ENCODE data around the gene PLLP.
A peak's percentile ranks its signal among the peaks of the same experiment; 100 is the strongest.

PLLP gene

DNA sequence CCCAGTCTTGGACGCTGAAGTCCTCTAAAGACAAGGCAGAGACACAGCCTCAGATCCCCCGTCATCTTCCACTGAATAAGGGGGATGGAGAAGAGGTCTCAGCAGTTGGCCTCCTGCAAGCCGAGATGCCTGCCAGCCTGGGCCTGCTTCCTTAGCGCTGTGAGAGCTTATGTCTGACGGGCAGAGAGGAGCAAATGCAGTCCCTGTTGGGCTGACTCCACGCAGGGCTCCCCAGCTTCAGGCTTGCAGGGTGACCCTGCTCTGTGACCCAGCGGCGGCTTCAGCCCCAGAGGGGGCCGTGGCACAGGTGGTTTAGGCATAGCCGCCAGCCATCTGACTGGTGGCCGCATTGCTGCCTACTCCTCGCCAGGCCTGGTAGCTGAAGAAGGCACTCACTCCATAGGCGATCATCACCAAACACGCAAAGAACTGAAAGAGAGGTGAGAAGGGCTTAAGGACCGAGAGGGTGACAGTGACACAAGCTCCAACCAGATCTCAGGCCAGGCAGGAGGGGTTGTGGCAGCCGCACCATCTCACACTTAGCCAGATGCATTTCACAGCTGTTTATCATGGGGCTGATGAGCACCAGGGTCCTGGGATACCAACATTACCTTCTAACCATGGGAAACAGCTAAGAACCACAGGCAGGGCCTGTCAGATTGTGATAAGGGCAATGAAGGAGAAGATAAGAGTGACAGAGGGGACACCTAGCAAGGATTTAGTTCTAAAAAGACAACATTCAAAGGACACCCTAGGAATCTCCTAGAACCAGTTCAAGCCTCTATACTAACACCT is 27.7 kb downstream of the PLLP start:
- no peak for DNase-seq (ENCODE audit: low read depth in 2 of 2)

DNA sequence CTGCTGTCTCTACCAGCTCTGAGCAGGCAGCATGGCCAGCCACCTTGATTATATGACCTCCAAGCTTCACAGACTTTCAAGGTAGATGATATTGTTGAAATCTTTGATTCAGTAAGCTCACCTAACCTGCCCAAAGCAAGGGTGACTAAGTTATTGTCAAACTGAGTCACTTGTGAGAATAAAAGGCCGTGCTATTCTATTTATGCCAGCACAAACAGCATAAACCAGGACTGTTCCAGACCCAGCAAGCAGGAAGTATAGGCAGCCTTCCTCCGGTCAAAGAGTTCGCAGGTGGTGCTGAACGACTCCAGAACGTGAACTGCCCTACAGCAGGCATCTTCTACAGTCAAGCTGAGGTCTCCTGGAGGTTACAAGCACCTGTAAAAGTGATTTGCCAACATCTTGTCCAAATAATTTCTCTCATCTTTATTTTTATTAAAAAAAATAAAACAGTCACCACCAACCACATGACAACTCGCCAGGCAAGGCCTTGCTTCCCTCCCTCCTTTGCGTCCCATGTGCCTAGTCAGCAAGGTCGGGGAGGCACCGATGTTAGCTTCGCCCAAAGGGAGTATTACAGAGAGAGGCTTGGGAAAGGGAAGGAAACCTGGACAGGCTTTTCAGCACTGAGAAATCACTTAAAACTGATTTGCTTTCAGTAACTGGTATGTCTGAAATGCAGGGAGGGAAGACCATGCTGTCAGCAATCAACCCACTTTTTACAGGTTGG is 28.6 kb downstream of the PLLP start:
- no peak for DNase-seq (ENCODE audit: low read depth in 2 of 2)

DNA sequence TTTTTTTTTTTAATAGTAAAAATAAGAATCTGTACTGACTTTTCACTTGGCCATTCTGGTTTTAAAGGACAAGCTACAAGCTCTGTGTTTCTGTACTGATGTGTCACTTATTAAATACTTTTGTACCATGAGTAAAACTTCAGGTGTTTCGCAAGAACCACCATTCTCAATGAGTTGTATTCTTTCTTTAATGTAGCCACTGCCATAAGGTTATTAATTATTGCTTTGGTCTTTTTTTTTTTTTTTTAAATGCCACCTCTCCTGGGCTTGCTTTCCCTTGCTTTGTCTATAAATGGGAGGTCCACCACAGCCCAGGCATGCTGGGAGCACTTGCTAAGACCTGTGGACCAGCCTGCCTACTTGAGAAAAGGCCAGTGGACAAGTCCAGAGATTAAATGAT is 31.0 kb downstream of the PLLP start:
- no peak for DNase-seq (ENCODE audit: low read depth in 2 of 2)

DNA sequence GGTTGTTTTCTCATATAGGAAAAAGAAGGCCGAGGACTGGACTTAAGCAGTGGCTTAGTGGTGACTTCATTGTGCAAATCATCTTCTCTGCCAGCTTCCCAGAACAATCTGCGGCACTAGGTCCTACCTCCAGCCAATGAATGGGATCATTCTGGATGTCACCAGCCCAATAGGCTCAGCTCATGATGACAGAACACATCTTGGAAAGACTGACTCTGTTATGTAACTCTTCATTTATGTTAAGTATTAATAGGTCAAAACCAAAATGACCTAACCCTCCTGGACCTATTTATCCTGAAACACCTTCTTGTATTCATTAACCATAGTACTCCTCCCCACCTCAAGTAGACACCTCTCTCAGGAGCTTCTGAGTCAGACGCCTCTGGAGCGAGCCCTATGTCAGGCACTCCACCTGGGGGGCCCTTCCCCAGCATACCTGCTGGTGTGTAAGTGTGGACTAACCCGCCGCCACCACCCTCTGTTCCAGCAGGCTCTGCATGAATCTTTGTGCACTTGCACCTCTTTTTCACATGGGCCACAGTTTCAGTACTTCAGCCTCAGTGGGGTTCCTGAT is 32.2 kb downstream of the PLLP start:
- DNase-seq (ENCODE audit: low read depth in 2 of 2), result no peak

DNA sequence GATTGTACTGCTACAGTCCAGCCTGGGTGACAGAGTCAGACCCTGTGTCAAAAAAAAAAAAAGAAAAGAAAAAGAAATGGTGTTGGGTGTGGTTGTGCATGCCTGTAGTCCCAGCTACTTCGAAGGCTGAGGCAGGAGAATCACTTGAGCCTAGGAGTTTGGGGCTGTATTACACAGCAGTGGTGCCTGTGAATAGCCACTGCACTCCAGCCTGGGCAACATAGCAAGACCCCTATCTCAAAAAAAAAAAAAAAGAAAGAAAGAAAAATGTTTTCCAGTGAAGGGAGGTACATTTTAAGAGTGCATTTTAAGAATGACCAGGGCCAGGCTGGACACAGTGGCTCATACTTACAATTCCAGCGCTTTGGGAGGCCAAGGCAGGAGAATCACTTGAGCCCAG is 33.1 kb downstream of the PLLP start:
- no peak for DNase-seq (ENCODE audit: low read depth in 2 of 2)

DNA sequence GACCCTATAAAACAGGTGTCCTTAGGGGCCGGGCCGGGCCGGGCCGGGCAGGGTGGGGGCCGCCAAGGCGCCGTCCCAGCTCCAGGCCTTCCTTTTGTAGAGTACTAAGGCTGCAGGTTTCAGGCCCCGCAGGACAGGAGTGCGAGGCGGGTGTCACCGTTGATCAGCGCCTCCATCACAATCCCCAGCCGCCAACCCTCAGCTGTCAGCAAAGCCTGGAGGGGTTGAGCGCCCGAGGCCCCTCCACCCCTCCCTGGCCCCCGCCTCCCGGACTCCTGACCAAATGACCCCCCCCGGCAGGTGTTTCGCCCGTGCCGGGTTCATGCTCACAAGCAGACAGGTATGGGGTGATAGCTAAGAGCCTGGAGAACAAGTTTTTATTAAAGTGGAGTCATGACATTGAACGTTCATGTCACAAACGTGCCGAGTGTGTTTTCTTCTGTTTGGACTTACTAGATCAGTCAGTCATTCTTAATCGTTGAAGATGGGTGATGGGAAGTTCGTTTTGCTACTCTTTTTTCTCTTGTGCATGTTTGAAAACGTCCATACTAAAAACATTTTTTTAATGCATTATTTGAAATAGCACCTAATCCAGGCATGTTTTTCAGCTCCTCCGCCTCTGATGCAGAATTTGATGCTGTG is 38.9 kb downstream of the PLLP start:
- DNase-seq (ENCODE audit: low read depth in 2 of 2), result no peak

DNA sequence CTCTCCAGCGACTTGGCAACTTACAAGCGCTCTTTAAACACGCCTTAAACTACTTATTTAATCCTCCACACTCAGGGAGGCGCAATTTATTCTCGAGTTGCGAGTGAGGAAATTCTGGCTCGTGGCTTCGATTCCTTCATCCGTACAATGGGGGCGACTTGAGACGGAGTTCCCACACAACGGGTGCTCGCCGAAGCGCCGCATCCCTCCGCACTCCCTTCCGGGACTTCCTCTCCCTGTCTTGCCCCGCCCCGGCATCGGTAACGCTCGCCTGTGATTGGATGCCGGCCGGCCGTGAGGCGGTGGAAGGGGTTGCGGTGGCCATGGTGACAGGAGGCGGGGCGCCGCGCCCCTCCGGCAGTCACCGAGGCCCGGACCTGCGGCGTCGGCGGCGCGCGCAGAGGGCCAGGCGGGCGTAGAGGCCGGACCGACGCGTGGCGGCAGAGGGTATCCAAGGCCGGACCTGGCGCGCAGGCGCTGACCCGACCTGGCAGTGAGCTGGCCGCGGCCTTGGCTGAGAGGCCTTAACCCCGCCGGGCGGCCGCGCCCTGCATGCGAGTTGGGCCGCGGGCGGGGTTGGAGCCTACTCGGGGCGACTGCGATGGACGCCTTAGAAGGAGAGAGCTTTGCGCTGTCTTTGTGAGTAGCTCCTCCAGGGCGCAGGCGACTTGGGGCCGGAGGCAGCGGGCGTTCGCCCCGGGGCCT is 39.6 kb downstream of the PLLP start, which contains the start of gene ARL2BP:
Gene ARL2BP, plus strand, starts transcription at position 493 of the 705 bp plus-strand sequence. Its CDS starts 109 bp downstream, at position 602.
- DNase-seq (ENCODE audit: low read depth in 2 of 2), result peak; percentile 93 to 96

DNA sequence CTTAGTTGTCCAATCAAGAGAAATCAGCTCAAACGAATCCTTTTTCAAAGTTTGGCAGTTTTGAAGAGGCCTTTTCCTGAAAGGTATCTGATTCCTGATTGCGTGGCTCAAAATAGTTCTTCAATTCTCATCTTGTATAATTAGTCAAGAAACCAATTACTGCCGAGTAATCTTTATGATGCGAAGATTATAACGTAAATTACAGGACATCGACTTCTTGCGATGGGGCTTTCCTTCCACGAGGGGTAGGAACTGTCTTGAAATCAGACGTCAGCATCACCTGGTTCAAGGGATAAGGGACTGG is 40.1 kb downstream of the PLLP start:
- no peak for DNase-seq (ENCODE audit: low read depth in 2 of 2)

DNA sequence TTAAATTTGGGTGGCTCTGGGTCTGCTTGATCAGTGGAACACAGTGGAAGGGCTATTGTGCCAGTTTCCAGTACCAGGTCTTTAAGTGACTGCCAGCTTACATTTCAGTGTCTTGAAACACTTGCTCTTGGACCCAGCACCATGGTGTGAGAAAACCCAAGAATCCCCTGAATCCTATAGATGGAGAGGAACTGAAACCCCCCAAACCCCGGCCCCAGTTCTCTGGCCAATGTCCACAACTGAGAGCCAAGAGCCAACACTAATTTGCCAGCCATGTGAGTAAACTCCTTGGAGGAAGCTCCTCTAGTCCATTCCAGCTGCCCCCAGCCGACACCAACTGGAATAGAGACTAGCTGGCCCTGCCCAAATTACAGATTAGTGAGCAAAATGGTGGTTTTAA is 41.8 kb downstream of the PLLP start:
- DNase-seq (ENCODE audit: low read depth in 2 of 2), result no peak

DNA sequence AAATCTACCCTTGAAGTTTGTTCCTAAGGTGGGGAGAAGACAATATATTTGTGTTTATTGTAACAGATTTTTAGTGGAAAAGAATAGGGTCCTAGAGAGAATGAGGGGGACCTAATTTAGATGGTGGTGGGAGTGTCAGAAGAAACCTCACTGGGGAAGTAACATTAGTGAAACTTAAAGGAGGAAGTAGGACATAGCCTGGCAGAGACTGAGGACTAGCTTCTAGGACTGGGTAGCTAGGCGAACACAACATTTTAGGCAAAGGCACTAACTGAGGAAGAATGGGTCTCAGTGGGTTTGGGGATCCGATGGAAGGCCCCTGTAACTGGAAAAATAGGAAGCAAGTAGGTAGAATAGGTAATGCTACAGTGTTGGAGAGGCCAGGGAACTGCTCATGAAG is 43.6 kb downstream of the PLLP start:
- DNase-seq (ENCODE audit: low read depth in 2 of 2), result no peak

DNA sequence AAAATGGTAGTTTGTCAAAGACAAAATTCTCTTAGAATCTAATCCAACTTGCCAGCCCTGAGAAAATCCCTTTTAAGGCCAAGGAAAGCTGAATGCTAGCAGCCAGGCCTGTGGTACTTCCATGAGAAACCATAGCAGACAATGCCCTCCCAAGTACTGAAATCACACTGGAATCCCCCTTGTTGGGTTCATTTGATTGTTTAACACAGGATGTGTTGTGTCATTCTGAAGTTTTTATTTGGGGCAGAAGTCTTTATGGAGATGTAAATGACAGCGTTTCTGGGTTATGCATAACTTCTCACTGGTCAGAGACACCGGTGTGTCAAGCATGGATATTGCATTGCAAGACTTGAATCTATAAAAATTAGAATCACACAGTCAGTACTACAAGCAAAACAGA is 45.4 kb downstream of the PLLP start:
- DNase-seq (ENCODE audit: low read depth in 2 of 2), result no peak

DNA sequence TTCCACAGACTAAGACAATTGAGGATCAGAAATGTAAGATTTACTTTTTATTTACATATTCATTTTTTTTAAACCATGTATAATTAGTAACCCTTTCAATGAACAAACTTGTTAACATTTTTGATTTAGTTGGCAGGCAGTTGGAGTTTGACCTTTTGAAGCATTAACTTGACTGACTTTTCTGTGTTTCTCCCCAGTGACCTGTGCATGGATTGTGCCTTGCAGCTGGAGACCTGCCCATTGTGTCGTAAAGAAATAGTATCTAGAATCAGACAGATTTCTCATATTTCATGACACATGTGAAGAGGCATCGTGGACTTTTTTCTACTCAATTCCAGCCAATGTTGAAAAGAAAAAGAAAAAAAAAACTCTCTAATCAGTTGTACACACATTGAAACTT is 45.8 kb downstream of the PLLP start:
- no peak for DNase-seq (ENCODE audit: low read depth in 2 of 2)

DNA sequence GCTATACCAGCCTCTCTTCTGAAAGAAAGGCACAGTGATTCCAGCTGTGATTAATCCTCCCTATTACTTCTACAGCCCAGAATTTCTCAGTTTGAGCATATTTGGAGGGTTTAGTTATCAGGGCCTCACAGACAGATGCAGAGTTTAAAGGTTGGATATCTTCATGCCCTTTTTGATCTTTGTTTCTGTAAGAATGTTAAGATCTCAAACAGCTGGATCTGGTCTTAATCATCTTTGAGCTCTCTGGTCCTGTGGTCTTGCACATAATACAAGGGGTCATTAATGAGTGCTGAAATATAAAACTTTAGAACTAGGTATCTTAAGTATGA is 48.5 kb downstream of the PLLP start:
- DNase-seq (ENCODE audit: low read depth in 2 of 2), result no peak

DNA sequence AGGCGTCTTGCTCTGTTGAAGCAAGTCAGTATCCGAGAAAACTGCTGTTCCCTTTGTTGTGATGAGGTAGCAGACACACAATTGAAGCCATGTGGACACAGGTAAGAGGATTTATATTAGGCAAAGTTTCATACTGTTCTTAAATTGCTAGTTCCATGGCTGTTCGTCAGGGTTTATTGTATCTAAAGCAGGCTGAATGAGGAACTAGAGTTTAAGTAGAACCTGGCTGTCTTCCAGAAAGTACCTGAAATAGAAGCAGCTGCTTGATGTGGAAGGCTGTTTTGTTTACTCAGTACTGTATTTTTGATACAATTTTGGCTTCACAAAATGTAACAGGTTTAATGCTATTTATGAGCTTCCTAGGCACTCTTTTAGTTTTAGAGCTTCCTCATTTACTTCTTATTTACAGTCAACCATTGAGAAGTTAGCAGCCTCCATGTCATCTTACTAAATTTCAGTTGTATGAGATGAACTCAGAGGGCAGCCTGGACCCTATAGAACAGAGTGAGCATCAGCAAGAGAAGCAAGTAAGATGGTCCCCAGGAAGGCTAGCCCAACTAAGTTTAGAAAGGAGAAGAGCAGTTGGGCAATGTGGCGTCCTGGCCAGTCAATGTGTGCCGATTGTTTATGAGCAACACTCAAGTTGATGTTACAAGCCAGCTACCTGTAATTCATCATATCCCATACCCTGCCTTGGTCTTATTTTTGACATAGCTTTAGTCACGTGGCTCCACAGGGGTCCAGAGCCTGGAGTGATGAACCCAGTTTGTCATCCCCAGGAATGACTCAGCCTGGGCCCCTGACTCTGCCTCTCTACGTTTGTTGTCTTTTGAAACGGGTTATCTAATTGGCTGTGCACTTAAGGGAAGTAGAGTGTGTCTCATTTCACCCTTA is 49.1 kb downstream of the PLLP start:
- no peak for DNase-seq (ENCODE audit: low read depth in 2 of 2)

DNA sequence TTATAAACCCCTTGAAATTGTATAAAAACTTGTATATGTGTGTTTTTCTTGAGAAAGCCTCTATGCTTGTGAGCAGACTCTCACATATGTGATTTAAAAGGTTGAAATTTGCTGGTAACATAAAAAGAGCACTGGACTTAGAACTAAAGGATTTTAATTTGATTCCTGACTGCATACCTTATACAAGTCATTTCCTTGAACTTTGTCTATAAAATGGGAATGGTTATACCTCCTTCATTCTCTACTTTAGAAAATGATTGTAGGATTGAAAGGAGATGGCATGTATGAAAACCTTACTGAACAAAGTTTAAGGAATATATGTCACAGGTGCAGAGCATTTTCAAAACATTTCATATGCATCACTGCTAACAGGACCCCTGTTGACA is 49.8 kb downstream of the PLLP start:
- no peak for DNase-seq (ENCODE audit: low read depth in 2 of 2)

DNA sequence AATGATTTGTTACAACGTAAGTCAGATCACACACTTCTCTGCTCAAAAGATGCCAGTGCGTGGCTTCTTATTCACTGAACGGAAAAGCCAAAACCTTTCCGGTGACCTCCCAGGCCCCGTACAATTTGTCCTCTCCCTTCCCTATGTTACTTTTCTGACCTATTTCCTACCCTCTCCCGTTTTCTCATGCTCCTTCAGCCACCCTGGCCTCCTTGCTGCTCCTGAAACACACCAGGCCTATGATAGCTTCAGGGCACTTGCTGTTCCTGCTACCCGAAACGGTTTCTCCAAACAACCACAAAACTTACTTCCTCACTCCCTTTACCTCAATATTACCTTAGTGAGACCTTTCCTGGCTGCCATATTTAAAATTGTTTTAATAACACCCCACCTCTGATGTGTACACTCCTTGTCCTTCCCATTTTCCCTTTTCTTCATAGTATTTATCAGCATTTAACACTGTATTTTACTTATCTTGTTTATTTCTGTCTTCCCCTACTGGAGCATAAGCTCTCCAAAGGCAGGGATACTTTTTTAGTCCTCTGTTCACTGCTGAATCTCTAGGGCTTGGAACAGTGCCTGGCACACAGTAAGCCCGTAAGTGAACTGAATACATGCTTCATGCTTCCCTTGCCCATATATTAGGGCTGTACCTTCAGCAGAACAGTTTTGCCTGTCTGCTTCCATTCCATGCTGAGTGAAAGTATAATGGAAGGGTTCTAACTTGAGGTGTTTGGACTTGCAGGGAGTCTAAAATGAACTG is 50.3 kb downstream of the PLLP start:
- DNase-seq (ENCODE audit: low read depth in 2 of 2), result no peak

DNA sequence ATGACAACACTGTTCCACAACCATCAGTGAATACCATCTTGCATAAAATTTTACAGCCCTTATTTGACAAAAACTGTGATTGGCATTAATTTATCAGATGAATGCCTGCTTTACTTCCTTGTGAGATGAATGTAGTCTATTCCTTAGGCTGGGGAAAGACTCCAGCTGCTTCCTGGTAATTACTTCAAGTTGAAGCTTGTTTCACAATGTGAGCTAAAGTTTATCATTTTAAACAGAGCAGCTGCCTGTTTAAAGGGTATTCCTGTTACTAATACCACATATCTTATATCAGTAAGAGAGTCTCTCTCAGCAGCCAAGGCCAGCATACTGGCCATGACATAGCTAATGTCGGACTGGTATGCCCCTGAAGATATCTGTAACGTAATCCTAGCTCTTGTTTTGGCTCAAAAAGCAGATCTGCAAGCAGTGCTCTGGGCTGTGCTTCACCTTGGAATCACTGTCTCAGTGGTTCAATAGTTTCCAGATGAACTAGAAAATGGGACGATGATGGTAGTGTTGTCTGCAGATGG is 52.6 kb downstream of the PLLP start:
- no peak for DNase-seq (ENCODE audit: low read depth in 2 of 2)

DNA sequence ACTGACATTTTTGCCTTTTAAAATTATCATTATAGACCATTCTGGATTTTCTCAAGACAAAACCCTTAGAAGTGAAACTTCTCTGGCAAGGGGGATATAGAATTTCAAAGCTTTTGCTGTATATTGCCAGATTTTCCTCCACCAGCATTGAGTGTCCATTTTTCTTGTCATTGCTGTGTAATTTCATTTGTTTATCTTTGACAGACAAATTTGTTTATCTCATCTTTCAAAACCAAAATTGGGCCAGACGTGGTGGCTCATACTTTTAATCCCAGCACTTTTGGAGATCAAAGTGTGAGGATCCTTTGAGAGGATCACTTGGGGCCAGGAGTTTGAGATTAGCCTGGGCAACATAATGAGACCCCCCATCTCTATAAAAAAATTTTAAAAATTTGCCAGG is 55.4 kb downstream of the PLLP start:
- DNase-seq (ENCODE audit: low read depth in 2 of 2), result no peak

DNA sequence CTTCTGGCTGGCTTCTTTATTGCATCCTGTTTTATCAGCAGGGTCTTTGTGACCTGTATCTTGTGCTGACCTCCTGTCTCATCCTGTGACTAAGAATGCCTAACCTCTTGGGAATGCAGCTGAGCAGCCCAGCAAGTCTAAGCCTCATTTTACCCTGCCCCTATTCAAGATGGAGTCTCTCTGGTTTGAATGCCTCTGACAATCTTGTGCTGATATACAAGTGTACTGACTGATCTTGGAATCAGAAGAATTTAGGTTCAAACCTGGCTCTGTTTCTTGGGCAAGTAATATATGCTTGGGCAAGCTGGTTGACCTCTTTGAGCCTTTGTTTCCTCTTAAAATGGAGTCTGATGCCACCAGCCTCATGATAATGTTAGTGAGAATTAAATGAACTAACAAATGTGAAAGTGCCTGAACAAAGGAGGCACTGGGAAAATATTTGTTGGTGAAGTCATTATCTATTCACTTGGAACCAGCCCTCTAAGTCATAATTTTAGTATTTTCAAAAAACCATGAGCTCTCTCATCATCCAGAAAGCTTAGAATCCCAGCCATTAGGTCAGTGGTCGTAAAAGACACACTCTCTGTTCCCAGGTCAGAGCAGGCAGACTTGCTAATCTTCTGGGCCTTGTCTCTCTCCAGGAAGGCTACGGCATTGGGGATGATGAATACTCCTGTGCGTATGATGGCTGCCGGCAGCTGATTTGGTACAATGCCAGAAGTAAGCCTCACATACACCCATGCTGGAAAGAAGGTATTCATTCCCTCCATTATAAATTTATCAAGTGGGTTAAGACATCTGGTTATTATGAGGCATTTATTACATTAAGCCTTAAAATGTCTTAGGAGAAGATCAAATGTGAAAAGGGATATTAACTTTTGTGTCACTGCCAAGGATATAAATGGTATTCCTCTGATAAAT is 57.5 kb downstream of the PLLP start:
- no peak for DNase-seq (ENCODE audit: low read depth in 2 of 2)

All from stimulated activated CD4-positive, alpha-beta T cell treated with anti-CD3 and anti-CD28 coated beads, Interleukin-1b, Interleukin-23, amount 100 ng/mL, for 4 hours (primary cell).